Hepatocyte (in vitro differentiated cells): Measurements from ENCODE around the gene SRP19.
"Not testable (repeated sequence)": the region's sequence is repeated elsewhere in the genome, so short reads cannot be mapped to it uniquely, and the experiment has no call there.

Source experiments
- EZH2 ChIP-seq: fragments of 200-600 bp; sonication (generic); IDR thresholded peaks from 2 replicates; pipeline ENCODE4 v1.6.1; 2016; ENCODE audit warnings: antibody characterized with exemption, mild to moderate bottlenecking, borderline replicate concordance
- TF ChIP-seq, protein P1 (sequence below): fragments of 200-600 bp; sonication (generic); IDR thresholded peaks from 2 replicates; pipeline ENCODE4 v1.5.1; 2016; ENCODE audit warnings: antibody characterized with exemption, mild to moderate bottlenecking; ENCODE audit not compliant: poor library complexity

DNA sequence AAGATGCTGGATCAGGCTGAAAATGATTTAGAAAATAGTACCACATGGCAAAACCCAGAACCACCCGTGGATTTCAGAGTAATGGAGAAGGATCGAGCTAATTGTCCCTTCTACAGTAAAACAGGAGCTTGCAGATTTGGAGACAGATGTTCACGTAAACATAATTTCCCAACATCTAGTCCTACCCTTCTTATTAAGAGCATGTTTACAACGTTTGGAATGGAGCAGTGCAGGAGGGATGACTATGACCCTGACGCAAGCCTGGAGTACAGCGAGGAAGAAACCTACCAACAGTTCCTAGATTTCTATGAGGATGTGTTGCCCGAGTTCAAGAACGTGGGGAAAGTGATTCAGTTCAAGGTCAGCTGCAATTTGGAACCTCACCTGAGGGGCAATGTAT is 31.0 kb downstream of the SRP19 start:
- TF ChIP-seq, protein P1, sequence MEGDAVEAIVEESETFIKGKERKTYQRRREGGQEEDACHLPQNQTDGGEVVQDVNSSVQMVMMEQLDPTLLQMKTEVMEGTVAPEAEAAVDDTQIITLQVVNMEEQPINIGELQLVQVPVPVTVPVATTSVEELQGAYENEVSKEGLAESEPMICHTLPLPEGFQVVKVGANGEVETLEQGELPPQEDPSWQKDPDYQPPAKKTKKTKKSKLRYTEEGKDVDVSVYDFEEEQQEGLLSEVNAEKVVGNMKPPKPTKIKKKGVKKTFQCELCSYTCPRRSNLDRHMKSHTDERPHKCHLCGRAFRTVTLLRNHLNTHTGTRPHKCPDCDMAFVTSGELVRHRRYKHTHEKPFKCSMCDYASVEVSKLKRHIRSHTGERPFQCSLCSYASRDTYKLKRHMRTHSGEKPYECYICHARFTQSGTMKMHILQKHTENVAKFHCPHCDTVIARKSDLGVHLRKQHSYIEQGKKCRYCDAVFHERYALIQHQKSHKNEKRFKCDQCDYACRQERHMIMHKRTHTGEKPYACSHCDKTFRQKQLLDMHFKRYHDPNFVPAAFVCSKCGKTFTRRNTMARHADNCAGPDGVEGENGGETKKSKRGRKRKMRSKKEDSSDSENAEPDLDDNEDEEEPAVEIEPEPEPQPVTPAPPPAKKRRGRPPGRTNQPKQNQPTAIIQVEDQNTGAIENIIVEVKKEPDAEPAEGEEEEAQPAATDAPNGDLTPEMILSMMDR = not testable (repeated sequence)
- not testable (repeated sequence) for TF ChIP-seq EZH2
